HepG2 (cell line): ENCODE measurements around the gene SCEL. TPM values are rescaled to one million over a fixed set of nuclear protein-coding genes. Genes with fewer than 3 reads are reported as not detected.

Experiments
- ATAC-seq: fragments of 200-7000 bp; cut with Tn5 transposase; 3 replicates; pipeline ENCODE4 v1.9.1; 2020; ENCODE audit warnings: mild to moderate bottlenecking, moderate library complexity
- BruUV-seq: library from RNA; stranded (reverse); fragments of 400-500 nt; replicated peaks from 2 replicates; lab custom pipeline; 2021; lab: Mats Ljungman, UMichigan
- CTCF ChIA-PET: fragments of 300-600 bp; formaldehyde crosslinking; extraction: SDS; loops from one replicate; lab custom pipeline; 2021; ENCODE audit warnings: low total read pairs, inconsistent platforms, low intra/inter-chr PET ratio; lab: Yijun Ruan, JAX
- POLR2A ChIA-PET: fragments of 350-600 bp; sonication (Branson Sonifier 250); formaldehyde crosslinking; loops from one replicate; lab custom pipeline; 2020; ENCODE audit warnings: antibody characterized with exemption, inconsistent platforms; lab: Yijun Ruan, JAX
- DNase-seq: peaks from one replicate; pipeline ENCODE4 v3.0.0-alpha.2; 2015; ENCODE audit warnings: low spot score
- FAIRE-seq: peaks from 3 replicates; lab custom pipeline; 2011; peaks lifted over from hg19 to GRCh38; lab: Jason Lieb, UNC
- H2AFZ ChIP-seq: one replicate; pipeline ENCODE4 v1.6.1; 2011; ENCODE audit warnings: low read length, inconsistent platforms
- H3K27ac ChIP-seq: fragments of 300-600 bp; 3 replicates; pipeline ENCODE4 v1.8.0; 2011; ENCODE audit warnings: mixed run types, mild to moderate bottlenecking, mixed read lengths, low read length, inconsistent platforms; ENCODE audit not compliant: insufficient read depth; ENCODE audit errors: extremely low read length
- H3K27me3 ChIP-seq, 2 experiments: fragments of 200-600 bp in 1 of 2; 2 replicates in 1 of 2; 3 replicates in 1 of 2; pipeline versions ENCODE4 v1.6.0 to v1.8.0; 2011; ENCODE audit warnings: low read length in 2 of 2, mild to moderate bottlenecking in 2 of 2, moderate library complexity in 2 of 2, inconsistent platforms in 1 of 2; ENCODE audit not compliant: insufficient read depth in 2 of 2, control insufficient read depth in 1 of 2
- H3K36me3 ChIP-seq, 2 experiments: fragments of 200-600 bp in 1 of 2; replicated peaks in 1 of 2; 2 replicates in 1 of 2; 3 replicates in 1 of 2; pipeline versions ENCODE4 v1.5.1 to v1.8.0; 2011; ENCODE audit warnings: low read length in 2 of 2, inconsistent platforms in 1 of 2; ENCODE audit not compliant: insufficient read depth in 2 of 2, control insufficient read depth in 1 of 2
- H3K4me1 ChIP-seq: 2 replicates; pipeline ENCODE4 v1.5.1; 2012; ENCODE audit warnings: low read length, inconsistent platforms; ENCODE audit not compliant: insufficient read depth
- H3K4me2 ChIP-seq: 2 replicates; pipeline ENCODE4 v1.6.0; 2011; ENCODE audit warnings: low read depth, low read length, inconsistent platforms
- H3K4me3 ChIP-seq, 3 experiments: fragments of 200-600 bp in 1 of 3; sonication (generic), shearing (Covaris generic) in 1 of 3; replicated peaks in 1 of 3; 2 replicates each; pipeline ENCODE4 v1.5.1; 2011 to 2016; ENCODE audit warnings: low read length in 3 of 3, inconsistent platforms in 2 of 3, low read depth in 2 of 3, mild to moderate bottlenecking in 2 of 3, control low read depth in 1 of 3, mixed read lengths in 1 of 3; ENCODE audit not compliant: insufficient read depth in 1 of 3
- H3K79me2 ChIP-seq: one replicate; pipeline ENCODE4 v1.6.1; 2011; ENCODE audit warnings: low read length, inconsistent platforms; ENCODE audit not compliant: insufficient read depth
- H3K9ac ChIP-seq: 2 replicates; pipeline ENCODE4 v1.6.0; 2011; ENCODE audit warnings: mild to moderate bottlenecking, low read depth, low read length, inconsistent platforms; ENCODE audit not compliant: insufficient read depth
- H3K9me3 ChIP-seq: 2 replicates; pipeline ENCODE4 v1.5.1; 2012; ENCODE audit warnings: mild to moderate bottlenecking, low read length
- H4K20me1 ChIP-seq: 2 replicates; pipeline ENCODE4 v1.6.0; 2011; ENCODE audit warnings: inconsistent platforms, mild to moderate bottlenecking, low read length, moderate library complexity; ENCODE audit not compliant: insufficient read depth
- ADNP ChIP-seq: sonication (generic); formaldehyde crosslinking; IDR thresholded peaks from 2 replicates; pipeline ENCODE4 v1.4.0; 2020; ENCODE audit warnings: missing genetic modification reagents
- ARID2 ChIP-seq: sonication (generic); formaldehyde crosslinking; IDR thresholded peaks from 2 replicates; pipeline ENCODE4 v1.8.1; 2022; ENCODE audit warnings: mild to moderate bottlenecking, missing genetic modification reagents, borderline replicate concordance
- CBX1 ChIP-seq: IDR thresholded peaks from one replicate; pipeline ENCODE4 v1.6.1; 2016; ENCODE audit warnings: antibody characterized with exemption, low read depth
- ELF1 ChIP-seq: sonication (generic); formaldehyde crosslinking; IDR thresholded peaks from 2 replicates; pipeline ENCODE4 v1.4.0; 2020; ENCODE audit warnings: missing genetic modification reagents
- ESRRA ChIP-seq: sonication (generic); formaldehyde crosslinking; IDR thresholded peaks from 2 replicates; pipeline ENCODE4 v1.5.1; 2020; ENCODE audit warnings: mild to moderate bottlenecking, low read depth, missing genetic modification reagents
- HCFC1 ChIP-seq: fragments of 150-350 bp; IDR thresholded peaks from 2 replicates; pipeline ENCODE4 v1.6.1; 2014; ENCODE audit warnings: low read depth, low read length
- NFIB ChIP-seq: sonication (generic); formaldehyde crosslinking; IDR thresholded peaks from 2 replicates; pipeline ENCODE4 v1.9.0; 2021; ENCODE audit warnings: missing genetic modification reagents, mild to moderate bottlenecking, borderline replicate concordance
- NFYC ChIP-seq: IDR thresholded peaks from 2 replicates; pipeline ENCODE4 v1.6.1; 2016; ENCODE audit warnings: missing genetic modification reagents, missing compliant biosample characterization
- NR2F1 ChIP-seq, 2 experiments: fragments of 450-650 bp in 1 of 2; formaldehyde crosslinking in 1 of 2; IDR thresholded peaks; 2 replicates each; pipeline versions ENCODE4 v1.5.0 to v1.6.1; 2016 to 2020; ENCODE audit warnings: mild to moderate bottlenecking in 1 of 2, missing compliant biosample characterization in 1 of 2, missing genetic modification reagents in 1 of 2, moderate library complexity in 1 of 2
- POGK ChIP-seq: sonication (generic); formaldehyde crosslinking; conservative IDR thresholded peaks from 2 replicates; pipeline ENCODE4 v1.8.0; 2022; ENCODE audit warnings: mild to moderate bottlenecking, moderate library complexity, missing genetic modification reagents
- SALL2 ChIP-seq: sonication (generic); formaldehyde crosslinking; IDR thresholded peaks from 2 replicates; pipeline ENCODE4 v1.8.1; 2023; ENCODE audit warnings: mild to moderate bottlenecking, missing genetic modification reagents, inconsistent platforms
- SNRNP70 ChIP-seq: fragments of 200-400 bp; formaldehyde crosslinking; IDR thresholded peaks from 2 replicates; pipeline ENCODE4 v1.6.1; 2017; ENCODE audit warnings: mild to moderate bottlenecking, low read depth, low read length, moderate library complexity
- TFDP2 ChIP-seq: sonication (generic); formaldehyde crosslinking; IDR thresholded peaks from 2 replicates; pipeline ENCODE4 v1.4.0; 2020; ENCODE audit warnings: missing genetic modification reagents
- ZNF430 ChIP-seq: sonication (generic); formaldehyde crosslinking; IDR thresholded peaks from 2 replicates; pipeline ENCODE4 v1.9.0; 2021; ENCODE audit warnings: mild to moderate bottlenecking, missing genetic modification reagents
- ZNF7 ChIP-seq: IDR thresholded peaks from 2 replicates; pipeline ENCODE4 v1.6.1; 2016; ENCODE audit warnings: missing biosample characterization, missing genetic modification reagents
- ZNF782 ChIP-seq: sonication (generic); formaldehyde crosslinking; IDR thresholded peaks from 2 replicates; pipeline ENCODE4 v1.4.0; 2020; ENCODE audit warnings: missing genetic modification reagents, mild to moderate bottlenecking, borderline replicate concordance
- WGBS: methylation state at CpG from one replicate; pipeline ENCODE4 v1.1.6; 2017; ENCODE audit warnings: low lambda C conversion rate; 5-methylcytosine and 5-hydroxymethylcytosine counted together
- in situ Hi-C: cut with HindIII; loops from 2 replicates; pipeline ENCODE4 v1.10.0; 2017; ENCODE audit warnings: low pct_unique_long_range_greater_than_20kb; ENCODE audit not compliant: extremely low pct_ligation_motif_present
- intact Hi-C: fragments of 100-400 bp; cut with micrococcal nuclease; formaldehyde crosslinking; loops from one replicate; pipeline ENCODE4 v1.10.0; 2022; ENCODE audit not compliant: unreplicated experiment
- polyA plus RNA-seq, 8 experiments: library from polyadenylated mRNA; depleted of rRNA in 3 of 8; stranded (reverse) in 7 of 8; unstranded in 1 of 8; fragments of >200 nt; fragmentation: Illumina TruSeq in 4 of 8; extraction: Trizol in 4 of 8; gene quantifications; 2 replicates each; pipeline versions ENCODE4 v1.2.1 to v1.2.3, GENCODE V29; 2011 to 2016; ENCODE audit warnings: low read depth in 4 of 8, missing spikeins in 1 of 8, mixed read lengths in 1 of 8; ENCODE audit not compliant: insufficient read depth in 1 of 8
- total RNA-seq, 5 experiments: library from RNA; depleted of rRNA; stranded (reverse); fragments of >200 nt; fragmentation: Illumina TruSeq; extraction: Trizol; gene quantifications; 2 replicates each; pipeline ENCODE4 v1.2.3, GENCODE V29; 2016; ENCODE audit warnings: low read depth in 1 of 5
- TF ChIP-seq, protein P1 (sequence below): sonication (generic); formaldehyde crosslinking; IDR thresholded peaks from 2 replicates; pipeline ENCODE4 v1.4.0; 2020; ENCODE audit warnings: mild to moderate bottlenecking, missing genetic modification reagents

Gene SCEL
- total and polyA plus RNA-seq, 2 of the 13 experiments (the other 11 are each of a cell fraction or from before 2014, with no cell fraction given) = not detected

DNA sequence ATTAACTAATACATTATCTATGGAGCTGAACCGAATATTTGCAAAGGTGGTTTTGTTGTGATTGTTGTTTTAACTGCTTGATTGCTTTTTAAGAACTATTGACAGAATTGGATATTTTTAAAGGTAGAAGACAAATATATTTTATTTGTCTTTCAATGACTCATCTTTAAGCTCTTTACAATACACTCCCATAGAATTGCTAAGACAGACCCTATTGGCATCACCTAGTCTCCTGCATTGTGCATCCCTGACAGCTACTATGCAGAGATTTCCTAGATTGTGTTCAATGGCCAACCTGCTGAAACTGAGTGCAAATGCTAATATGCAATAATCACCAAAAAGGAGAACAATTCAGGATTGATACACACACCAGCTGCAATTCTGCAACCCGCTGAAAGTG is 19.7 kb upstream of the SCEL start:
- Histone ChIP-seq H4K20me1 (no peaks in the 10 kb centered on the region), H3K27me3 (no peaks in the 10 kb centered on the region), H3K4me3 (no peak overlapping the region), H3K79me2 (no peaks in the 10 kb centered on the region), H3K4me1 (no peaks in the 10 kb centered on the region), H3K27ac (no peak overlapping the region), H3K36me3 (no peaks in the 10 kb centered on the region), H3K9me3 (no peaks in the 10 kb centered on the region), H2AFZ (no peak overlapping the region), H3K9ac (no peak overlapping the region), H3K4me2 (no peak overlapping the region)
- DNase-seq (no peak), FAIRE-seq (no peak), ATAC-seq (no peak)
- ChIA-PET POLR2A (no interaction called here), CTCF (no interaction called here)
- in situ Hi-C loops = no loop called here
- intact Hi-C loops = no loop called here
- no TSS peak for BruUV-seq
- WGBS = 0% methylated on average over 2 of the region's 2 CpGs
- TF ChIP-seq ZNF430 = no peak
- TF ChIP-seq HCFC1 = no peak
- TF ChIP-seq CBX1 = no peak
- no peak for TF ChIP-seq SNRNP70
- TF ChIP-seq ZNF782 (CRISPR knock-in tag) = no peak
- no peak for TF ChIP-seq NFYC
- TF ChIP-seq ELF1 (CRISPR knock-in tag) = no peak
- TF ChIP-seq, protein P1, sequence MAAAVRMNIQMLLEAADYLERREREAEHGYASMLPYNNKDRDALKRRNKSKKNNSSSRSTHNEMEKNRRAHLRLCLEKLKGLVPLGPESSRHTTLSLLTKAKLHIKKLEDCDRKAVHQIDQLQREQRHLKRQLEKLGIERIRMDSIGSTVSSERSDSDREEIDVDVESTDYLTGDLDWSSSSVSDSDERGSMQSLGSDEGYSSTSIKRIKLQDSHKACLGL (CRISPR knock-in tag) = no peak
- no peak for TF ChIP-seq ADNP (CRISPR knock-in tag)
- TF ChIP-seq ARID2 = no peak
- no peak for TF ChIP-seq TFDP2 (CRISPR knock-in tag)
- TF ChIP-seq POGK (CRISPR knock-in tag) = no peak
- TF ChIP-seq NFIB (CRISPR knock-in tag) = no peak
- no peak for TF ChIP-seq NR2F1 (CRISPR knock-in tag; IDR thresholded peaks at IDR 0.05)
- TF ChIP-seq ZNF7 (CRISPR knock-in tag) = no peak
- TF ChIP-seq SALL2 = no peak
- no peak for TF ChIP-seq ESRRA (CRISPR knock-in tag)
